Effector CD4-positive, alpha-beta T cell (primary cell): ENCODE measurements around the gene ADAMTS17.
"Not testable (repeated sequence)": the region's sequence is repeated elsewhere in the genome, so short reads cannot be mapped to it uniquely, and the experiment has no call there.

ENCODE experiments used
- DNase-seq: peaks from one replicate; pipeline ENCODE4 v3.0.0-alpha.2; 2020

Gene ADAMTS17

DNA sequence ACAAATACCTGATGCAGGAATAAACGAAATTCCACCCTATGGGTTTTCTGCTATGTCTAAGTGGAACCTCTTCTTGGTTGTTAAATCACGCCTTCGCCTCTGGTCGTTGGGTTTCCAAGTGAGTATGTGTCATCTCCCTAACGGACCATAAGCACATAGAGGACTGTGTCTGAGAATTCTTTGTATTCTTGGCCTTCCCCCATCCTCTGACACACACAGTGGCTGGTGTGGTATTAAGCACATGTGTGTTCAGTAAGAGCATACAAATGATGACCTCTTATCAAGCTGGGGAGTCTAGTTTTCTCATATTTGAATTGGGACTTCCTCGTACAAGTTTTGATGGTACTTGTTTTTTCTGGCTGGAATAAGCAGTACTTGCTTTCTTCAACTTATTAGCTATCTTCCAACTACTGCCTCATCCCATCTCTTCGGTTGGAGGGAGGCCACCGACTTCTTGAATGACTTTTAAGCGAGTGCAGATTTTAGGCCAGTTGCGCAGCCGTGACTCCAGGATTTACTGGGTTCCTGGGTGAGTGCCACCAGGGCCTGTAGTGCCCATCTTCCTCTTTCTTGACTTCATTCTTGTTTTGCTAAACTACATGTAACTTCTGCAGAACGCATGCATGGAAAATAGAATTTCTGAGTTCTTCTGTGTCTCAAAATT is 240.2 kb downstream of the ADAMTS17 start:
- DNase-seq: no peak

DNA sequence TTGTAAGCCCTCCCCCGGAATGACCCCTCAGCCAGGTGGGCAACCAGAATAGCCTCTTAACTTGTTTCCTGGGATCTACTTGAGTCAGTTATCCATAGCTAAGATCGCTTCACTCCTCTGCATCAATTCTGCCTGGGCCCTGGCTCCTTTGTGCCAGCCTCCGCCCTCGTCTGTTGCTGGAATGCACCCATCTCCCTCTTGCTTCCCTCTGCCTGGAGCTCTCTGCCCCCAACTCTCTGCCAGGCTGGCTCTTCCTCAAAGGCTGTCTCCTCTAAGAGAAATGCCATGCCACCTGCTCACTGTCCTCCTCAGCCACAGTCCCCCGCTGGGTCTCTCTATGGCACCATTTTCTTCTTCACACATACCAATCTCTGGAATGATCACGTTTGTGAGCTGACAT is 240.8 kb downstream of the ADAMTS17 start:
- DNase-seq: no peak

DNA sequence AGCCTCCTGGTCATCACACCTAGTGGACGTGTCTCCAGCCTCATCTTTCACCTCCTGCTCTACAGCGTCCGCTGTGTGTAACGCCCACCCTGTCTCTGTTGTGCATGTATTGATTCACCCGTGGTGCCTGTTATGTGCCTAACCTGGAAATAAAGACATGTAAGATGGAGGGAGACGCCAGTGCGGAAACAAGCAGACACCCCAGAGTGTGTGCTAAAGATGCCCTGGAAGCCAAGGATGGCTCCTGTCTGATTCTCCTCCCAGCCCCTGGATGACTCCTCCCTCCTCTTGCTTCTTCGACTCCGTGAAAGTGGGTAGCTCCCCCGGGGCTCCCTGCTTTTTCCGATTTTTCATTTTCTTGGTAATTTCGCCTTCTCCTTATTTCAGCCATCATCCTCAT is 241.8 kb downstream of the ADAMTS17 start:
- no peak for DNase-seq

DNA sequence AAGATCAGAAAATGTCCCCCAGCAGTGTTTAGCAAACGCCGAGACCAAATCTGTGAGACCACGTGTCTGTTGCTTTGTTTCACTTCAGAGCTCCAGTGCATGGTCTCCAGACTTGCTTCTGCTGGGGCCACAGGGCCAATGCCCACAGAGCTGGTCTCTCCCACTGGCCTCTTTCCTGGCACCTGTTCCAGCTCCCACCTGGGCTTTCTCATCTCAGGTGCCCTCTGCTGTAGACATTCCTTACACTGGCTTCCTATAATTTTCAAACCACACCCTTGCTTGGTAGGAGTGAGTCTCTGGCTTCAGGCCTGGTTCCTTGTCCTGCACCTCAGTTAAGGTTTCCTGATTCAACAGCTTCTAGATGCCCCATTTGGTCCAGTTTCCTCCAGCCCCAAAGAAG is 243.1 kb downstream of the ADAMTS17 start:
- no peak for DNase-seq

DNA sequence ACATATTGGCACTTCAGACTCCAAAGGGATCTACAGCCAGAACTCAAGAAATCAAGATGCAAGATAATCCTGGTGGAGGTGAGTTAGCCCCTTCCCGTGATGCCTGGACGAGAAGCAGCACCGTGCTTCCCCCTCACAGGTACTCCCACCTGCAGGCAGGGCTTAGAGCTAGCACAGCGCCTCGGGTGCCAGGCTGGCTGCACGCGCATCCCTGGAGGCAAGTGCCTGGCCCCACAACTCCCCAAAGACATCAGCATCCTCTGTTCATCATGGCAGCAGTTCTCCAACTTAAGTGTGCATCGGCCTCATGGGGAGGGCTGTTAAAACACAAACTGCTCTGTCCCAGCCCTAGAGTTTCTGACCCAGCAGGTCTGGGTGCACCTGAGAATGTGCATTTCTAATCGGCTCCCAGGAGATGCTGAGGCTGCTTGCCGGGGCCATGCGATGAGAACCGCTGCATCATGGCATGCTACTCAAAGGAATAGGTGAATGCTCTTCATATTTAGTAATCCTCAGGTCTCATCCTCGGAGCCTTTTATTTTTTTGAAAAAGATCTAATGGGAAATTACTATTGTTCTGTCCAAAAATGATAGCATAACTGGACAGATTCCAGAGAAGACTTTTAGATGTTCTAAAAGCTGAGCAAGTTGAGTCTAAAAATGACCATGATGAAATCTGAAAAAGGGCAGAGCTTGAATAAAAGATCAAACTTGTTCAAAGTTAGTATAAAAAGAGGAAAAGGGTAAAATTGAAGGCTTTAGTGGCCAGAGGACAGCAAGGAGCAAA is 244.2 kb downstream of the ADAMTS17 start:
- no peak for DNase-seq

DNA sequence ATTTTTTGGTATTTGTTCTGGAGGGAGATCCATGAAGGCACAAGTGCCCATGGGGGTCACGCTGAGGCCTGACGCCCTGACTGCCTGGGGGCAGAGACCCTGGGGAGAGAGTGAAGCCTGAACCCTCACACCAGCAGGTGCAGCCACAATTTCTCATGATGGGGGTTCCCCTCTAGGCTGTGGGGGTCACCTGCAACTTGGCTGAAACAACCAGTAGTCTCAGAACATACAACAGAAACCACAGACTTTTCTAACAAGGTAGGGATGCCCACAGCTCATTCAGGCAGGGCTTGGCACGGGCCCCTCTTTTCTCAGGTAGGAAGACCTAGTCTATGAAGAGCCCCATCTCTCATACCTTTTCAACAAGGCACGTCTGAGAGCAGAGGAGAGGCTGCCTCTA is 245.1 kb downstream of the ADAMTS17 start:
- no peak for DNase-seq

DNA sequence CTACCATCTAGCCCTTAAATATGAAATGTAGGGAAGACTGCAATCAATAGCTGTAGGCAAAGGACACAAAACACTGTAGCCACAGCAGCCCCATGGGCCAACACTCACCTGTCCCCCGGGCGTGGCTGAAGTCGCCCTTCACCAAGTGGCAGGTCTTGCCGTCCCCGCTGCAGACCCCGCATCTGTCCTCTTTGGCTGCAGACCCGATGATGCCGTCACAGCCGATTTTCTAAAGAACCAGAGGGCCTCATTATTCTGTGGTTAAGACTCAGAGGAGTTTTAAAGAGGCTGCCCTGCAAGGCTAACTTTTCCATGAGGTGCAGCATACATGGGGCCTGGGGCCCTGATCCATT is 245.6 kb downstream of the ADAMTS17 start:
- no peak for DNase-seq

DNA sequence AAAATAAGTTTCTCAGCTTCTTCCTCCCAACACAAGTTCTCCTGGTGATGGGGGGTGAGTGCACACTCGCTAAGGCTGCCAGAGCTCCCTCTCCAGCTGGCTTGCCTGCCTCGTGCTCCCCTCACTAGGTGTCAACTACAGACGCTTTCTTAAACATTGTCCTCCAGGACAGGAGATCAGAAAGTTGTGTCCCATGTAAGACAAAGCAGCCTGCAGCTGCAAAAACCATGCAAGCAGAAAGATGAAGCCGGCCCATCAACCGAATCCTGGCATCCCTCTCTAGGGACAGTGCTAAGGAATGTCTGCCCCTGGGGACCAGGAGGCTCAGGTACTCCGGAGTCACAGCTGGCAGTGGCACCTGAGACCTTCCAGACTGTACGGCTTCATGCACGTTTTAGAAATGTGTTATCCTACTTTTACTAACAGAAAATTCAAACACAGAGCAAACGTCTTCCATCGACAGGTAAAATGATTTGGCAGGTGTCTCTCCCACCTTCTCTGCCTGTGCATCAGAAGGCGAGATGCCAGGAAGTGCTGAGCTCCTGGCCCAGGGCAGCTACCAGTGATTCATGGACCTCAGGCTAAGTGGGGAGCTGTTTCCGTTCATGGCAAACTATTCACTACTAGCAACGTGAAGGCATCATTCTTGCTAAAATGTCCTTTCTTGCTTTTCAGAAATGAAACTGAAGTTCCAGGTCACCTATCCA is 246.1 kb downstream of the ADAMTS17 start:
- DNase-seq: no peak

DNA sequence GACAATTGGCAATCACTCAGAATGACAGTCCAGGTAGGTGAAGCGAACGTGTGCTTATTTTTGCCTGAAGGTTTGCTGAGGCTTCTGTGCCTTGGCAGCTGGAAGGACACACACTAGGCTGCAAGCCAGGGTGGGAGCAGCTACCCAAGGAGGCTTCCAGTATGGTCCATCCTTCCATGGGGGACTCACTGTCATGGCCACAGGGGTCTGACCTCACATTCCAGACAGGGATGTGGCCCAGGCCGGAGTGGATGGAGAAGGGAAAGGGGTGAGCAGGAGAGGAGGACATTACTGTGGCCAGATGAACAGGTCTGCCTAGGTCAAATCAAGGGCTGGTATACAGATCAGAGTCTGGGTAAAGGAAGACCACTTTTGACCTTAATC is 247.7 kb downstream of the ADAMTS17 start:
- DNase-seq: no peak

DNA sequence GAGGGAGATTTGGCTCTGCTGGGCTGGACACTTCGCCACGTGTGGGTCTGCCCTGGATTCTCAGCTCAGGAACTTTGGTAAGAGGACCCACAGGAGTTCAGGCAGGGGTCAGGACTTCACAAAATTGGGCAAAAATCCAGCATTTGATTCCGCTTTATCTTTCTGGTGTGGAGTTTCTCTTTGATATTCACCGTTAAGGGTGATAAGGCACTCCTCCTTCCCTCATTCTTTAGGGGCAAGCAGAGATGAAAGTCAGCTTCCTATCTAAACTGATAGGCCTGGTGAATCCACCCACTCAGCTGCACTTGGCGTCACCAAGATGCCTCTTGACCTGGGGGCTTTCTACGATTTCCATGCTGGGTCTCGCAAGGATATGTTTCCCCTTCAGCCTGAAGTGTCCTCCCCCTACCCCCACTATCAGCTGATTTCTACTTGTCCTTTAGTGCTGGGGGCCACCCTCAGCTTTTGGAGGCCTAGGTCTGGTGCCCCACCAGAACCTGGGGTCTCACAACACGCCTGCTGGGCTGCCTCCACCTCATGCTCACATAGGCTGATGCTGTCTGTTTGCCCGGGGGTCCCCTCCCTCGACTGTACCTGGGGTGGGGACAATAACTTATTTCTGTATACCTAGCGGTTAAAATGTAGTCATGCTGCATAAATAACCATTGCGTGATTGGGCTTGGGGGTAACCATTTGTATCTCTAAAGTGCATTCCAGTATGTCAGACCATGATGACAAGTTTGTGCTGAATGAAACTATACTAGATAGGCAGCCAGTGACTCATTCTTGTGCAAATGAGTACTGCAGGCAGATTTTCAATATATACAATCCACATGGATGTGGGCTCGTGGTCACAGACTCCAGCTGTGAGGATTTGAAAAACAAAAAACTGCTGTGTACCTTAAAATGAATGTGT is 248.3 kb downstream of the ADAMTS17 start:
- DNase-seq: no peak

DNA sequence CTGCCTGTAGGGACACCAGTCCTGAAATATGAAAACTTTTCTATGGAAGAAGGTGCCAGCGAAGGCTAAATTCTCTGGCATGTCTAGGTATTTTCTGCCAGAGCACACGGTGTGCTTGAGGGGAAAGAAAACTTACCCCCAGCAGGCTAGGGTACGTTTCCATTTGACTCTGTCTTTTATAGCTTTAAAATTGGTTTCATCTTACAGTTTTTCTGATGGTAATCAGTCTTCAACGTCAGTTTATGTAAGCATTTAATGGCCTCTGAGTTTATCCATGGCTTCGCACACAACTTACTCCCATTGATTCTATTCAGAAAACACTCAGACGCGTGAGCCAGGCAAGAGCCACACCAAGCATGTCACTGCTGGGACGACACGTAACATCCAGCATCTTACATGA is 249.7 kb downstream of the ADAMTS17 start:
- no peak for DNase-seq

DNA sequence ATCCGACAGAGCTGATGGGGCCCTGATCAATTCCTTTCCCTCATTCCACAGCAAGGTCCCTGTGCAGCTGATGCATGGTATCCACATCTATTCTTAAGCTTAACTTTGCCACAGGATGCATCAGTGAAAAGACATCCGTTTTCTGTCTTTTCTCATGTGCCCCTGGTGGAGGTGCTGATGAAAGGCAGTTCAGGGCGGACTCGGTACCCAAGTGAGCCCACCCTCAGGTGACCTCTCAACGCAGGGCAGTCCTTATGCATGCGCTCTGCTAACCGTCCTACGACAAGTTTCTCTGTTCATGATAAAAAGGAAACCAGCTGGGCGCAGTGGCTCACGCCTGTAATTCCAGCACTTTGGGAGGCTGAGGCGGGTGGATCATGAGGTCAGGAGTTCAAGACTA is 251.4 kb downstream of the ADAMTS17 start:
- DNase-seq: no peak

DNA sequence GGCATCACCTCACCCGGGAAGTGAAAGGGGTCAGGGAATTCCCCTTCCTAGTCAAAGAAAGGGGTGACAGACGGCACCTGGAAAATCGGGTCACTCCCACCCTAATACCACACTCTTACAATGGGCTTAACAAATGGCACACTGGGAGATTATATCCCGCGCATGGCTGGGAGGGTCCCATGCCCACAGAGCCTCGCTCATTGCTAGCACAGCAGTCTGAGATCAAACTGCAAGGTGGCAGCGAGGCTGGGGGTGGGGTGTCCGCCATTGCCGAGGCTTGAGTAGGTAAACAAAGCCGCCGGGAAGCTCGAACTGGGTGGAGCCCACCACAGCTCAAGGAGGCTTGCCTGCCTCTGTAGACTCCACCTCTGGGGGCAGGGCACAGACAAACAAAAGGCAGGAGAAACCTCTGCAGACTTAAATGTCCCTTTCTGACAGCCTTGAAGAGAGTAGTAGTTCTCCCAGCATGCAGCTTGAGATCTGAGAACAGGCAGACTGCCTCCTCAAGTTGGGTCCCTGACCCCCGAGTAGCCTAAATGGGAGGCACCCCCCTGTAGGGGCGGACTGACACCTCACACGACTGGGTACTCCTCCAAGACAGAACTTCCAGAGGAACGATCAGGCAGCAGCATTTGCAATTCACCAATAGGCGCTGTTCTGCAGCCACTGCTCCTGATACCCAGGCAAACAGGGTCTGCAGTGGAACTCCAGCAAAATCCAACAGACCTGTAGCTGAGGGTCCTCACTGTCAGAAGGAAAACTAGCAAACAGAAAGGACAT is 257.5 kb downstream of the ADAMTS17 start:
- not testable (repeated sequence) for DNase-seq

DNA sequence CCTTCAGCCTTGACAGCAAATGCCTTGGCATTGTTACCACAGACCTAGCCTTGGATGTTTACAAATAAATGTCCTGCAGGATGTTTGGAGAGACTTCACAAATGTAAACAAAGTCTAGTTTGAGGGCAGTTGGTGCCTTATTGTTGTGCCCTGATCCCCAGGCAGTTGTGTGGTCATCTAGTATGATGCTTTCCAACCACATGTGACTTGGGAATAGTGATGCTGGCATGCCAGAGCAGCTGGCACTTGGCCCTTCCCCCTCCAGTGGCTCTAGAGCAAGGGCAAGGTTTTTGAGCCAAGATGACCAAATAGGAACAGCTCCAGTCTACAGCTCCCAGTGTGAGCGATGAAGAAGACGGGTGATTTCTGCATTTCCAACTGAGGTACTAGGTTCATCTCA is 258.2 kb downstream of the ADAMTS17 start:
- no peak for DNase-seq

DNA sequence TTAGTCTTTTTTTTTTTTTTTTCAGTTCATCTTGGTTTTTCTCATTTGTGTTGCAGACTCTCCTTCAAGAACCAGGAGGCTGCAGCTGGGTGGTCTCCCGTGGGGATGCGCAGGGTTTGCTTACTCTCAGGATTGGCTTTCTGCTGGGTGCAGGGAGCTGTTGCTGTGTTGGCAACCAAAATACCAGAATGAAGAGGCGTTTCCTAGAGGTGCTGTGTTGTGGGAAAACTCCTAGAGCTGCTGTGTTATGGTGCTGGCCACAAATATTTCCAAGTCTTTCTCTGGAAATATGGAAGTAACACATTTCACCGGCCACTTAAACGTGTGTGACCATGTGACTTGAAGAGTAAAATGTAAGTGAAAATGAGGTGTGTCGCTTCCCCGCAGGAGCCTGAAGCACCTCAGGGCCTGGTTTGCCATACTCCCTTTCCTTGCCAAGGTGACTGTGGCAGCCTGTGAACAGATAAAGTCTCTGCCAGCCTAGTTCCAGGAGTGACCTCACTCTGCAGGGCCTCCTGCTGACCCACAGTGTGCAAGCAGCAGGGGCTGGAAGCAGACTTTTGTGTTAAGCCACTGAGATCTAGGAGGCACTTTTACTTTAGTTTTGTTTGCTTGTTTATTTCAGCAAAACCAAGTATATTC is 258.9 kb downstream of the ADAMTS17 start:
- no peak for DNase-seq

DNA sequence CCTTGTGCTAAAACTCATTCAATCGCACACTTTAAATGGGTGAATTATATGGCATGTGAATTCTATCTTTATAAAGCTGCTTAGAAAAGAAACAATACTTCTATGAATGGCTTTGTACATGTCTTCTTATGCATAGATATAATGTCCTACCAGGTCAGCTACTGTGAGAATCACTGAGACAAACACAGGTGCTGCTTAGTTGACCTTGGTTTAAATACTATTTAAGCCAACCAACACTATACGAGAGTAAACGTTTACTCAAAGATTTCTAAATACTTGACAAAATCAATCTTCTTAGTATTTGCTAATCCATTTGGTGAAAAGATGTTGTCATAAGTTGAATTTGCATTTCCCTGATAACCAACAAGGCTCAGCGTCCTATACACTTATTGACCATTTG is 260.3 kb downstream of the ADAMTS17 start:
- no peak for DNase-seq

DNA sequence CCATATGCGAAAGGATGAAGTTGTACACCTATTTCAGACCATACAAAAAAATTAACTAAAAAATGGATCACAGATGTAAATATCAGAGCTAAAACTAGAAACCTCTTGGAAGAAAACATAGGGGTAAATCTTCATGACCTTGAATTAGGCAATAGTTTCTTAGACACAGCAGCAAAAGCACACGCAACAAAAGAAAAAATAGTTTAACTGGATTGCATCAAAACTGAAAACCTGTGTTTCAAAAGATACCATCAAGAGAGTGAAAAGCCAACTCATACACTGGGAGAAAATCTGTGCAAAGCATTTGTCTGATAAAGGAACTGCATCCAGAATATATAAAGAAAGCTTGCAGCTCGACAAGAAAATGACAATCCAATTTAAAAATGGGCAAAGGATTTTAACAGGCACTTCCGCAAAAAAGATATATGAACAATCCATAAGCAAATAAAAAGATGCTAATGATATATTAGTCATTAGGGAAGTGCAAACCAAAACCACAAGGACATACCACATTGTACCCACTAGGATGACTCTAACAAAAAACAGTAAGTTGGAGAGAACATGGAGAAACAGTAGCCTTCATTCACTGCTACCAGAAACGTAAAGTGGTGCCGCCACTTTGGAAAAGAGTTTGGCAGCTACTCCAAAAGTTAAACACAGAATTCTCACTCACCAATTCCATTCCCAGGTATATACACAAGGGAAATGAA is 263.1 kb downstream of the ADAMTS17 start:
- no peak for DNase-seq

DNA sequence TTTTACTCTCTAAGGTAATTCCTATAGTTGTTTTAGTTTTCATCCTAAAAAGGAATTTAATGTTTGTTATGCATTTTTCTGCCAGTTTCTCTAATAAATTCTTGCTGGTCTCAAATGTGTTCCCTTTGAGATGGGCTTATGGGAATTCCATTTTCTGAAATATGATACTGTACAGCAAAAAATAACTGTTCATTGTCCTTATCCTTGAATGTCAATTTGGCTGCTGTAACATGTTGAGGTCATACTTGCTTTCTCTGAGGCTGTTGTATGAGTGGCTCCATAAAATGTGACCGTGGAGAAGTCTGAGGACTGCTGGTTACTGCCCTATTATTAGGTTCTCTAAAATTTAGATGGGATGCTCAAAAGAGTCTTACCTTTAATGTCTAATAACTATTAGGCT is 266.5 kb downstream of the ADAMTS17 start:
- DNase-seq: no peak

DNA sequence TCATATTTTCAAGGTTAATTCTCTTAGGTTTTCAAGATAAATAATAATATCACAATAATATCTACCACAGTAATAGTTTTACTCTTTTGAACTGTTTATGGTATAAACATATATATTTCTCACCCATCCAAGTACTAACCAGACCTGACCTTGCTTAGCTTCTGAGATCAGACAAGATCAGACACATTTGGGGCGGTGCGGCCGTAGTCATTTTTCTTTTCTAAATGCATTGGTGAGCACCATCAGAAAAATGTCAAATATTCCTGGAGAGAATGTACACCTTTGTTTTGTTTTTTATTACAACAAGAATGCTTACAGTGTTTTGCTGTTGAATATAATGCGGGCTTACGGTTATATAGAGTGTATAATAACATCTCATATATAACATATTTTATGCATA is 267.8 kb downstream of the ADAMTS17 start:
- DNase-seq: no peak

DNA sequence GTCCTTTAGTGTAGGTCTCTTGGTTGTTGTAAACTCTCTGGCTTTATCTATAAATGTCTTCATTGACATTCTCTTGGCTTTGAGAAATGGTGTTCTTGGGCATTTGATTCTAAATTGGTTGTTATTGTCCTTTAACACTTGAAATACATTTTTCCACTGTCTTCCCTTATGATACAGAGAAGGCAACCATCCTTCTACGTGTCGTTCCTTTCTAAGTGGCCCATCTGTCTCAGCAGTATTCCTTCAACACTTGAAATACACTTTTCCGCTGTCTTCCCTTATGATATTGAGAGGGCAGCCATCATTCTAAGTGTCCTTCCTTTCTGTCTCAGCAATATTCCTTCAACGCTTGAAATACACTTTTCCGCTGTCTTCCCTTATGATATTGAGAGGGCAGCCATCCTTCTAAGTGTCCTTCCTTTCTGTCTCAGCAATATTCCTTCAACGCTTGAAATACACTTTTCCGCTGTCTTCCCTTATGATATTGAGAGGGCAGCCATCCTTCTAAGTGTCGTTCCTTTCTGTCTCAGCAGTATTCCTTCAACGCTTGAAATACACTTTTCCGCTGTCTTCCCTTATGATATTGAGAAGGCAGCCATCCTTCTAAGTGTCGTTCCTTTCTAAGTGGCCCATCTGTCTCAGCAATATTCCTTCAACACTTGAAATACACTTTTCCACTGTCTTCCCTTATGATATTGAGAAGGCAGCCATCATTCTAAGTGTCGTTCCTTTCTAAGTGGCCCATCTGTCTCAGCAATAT is 275.1 kb downstream of the ADAMTS17 start:
- DNase-seq: not testable (repeated sequence)
